Esophagus muscularis mucosa (tissue), 4 donors: Measurements from ENCODE around the gene VSTM5. TPM values are rescaled to one million over a fixed set of nuclear protein-coding genes. Genes with fewer than 3 reads are reported as not detected.

Experiments used
- DNase-seq: peaks from one replicate; pipeline ENCODE4 v3.0.0-alpha.2; 2017; ENCODE audit errors: extremely low spot score
- H3K27ac ChIP-seq, 4 donors: fragments of 200-600 bp; sonication (generic); replicated peaks in 1 of 4; 1 replicate in 3 of 4; 2 replicates in 1 of 4; pipeline ENCODE4 v1.5.1; 2016 to 2019; ENCODE audit warnings: mild to moderate bottlenecking in 1 of 4
- H3K27me3 ChIP-seq, 4 donors: fragments of 200-600 bp; sonication (generic); one replicate each; pipeline versions ENCODE4 v1.5.1 to v1.6.0; 2016 to 2019
- H3K36me3 ChIP-seq, 4 donors: fragments of 200-600 bp; sonication (generic); one replicate each; pipeline ENCODE4 v1.5.1; 2016 to 2019
- H3K4me1 ChIP-seq, 4 donors: fragments of 200-600 bp; sonication (generic); one replicate each; pipeline ENCODE4 v1.5.1; 2016 to 2019
- H3K4me3 ChIP-seq, 4 donors: fragments of 200-600 bp; sonication (generic); 1 replicate in 2 of 4; 2 replicates in 2 of 4; pipeline ENCODE4 v1.5.1; 2016 to 2019; ENCODE audit warnings: mild to moderate bottlenecking in 4 of 4, moderate library complexity in 1 of 4
- H3K9me3 ChIP-seq, 4 donors: fragments of 200-600 bp; sonication (generic); 1 replicate in 3 of 4; 2 replicates in 1 of 4; pipeline ENCODE4 v1.5.1; 2016 to 2019
- CTCF ChIP-seq, 3 experiments: fragments of 200-600 bp in 2 of 3; fragments of 450-650 bp in 1 of 3; sonication (generic) in 2 of 3; IDR thresholded peaks; one replicate each; pipeline ENCODE4 v1.5.1; 2017 to 2019; ENCODE audit warnings: antibody characterized with exemption in 3 of 3, mild to moderate bottlenecking in 2 of 3, moderate library complexity in 1 of 3
- EP300 ChIP-seq: sonication (generic); formaldehyde crosslinking; IDR thresholded peaks from one replicate; pipeline ENCODE4 v1.6.1; 2017; ENCODE audit warnings: antibody characterized with exemption
- POLR2A ChIP-seq: fragments of 450-650 bp; IDR thresholded peaks from one replicate; pipeline ENCODE4 v1.6.1; 2017; ENCODE audit warnings: antibody characterized with exemption, moderate library complexity, mild to moderate bottlenecking, low read depth
- POLR2AphosphoS5 ChIP-seq, 2 donors: sonication (generic); formaldehyde crosslinking; IDR thresholded peaks; one replicate each; pipeline ENCODE4 v1.6.1; 2017; ENCODE audit warnings: antibody characterized with exemption in 2 of 2
- whole genome bisulfite sequencing: methylation state at CpG from one replicate; pipeline ENCODE4 v1.1.5; 2018; 5-methylcytosine and 5-hydroxymethylcytosine counted together
- intact Hi-C: fragments of 100-400 bp; cut with DNase I; formaldehyde crosslinking; loops from one replicate; pipeline ENCODE4 v1.15.1; 2023
- total RNA-seq, 4 donors: library from RNA; depleted of rRNA; stranded (reverse); fragments of >200 nt; gene quantifications; one replicate each; pipeline versions ENCODE4 v1.1.0 to v1.2.1, GENCODE V29; 2016

The VSTM5 gene
- total RNA-seq, 4 donors from 2014 or later = 0.17 to 0.39 (median 0.17) TPM; not detected in 1

- Histone ChIP-seq H3K27me3 (no peaks in the 10 kb centered on the region), H3K27ac (no peak overlapping the region), H3K36me3 (peaks cover 46 to 61% (median 51%) of the 10 kb centered on the region in 4 donors), H3K9me3 (no peaks in the 10 kb centered on the region), H3K4me3 (no peak overlapping the region), H3K4me1 (peaks cover 0 to 11% (median 0%) of the 10 kb centered on the region in 4 donors)
- no peak for DNase-seq
- intact Hi-C loops = no loop called here
- 95% methylated on average over 6 of the region's 6 CpGs for WGBS
- TF ChIP-seq POLR2A (no peak), POLR2AphosphoS5 (IDR thresholded peaks at IDR 0.05) (no peak), CTCF (IDR thresholded peaks at IDR 0.05) (no peak)
Measured at GRCh38 chr11:93814966-93815633, 35.3 kb downstream of the VSTM5 start.

GRCh38 chr11:93813974-93814373, 36.4 kb downstream of the VSTM5 start:
- H3K36me3 ChIP-seq = peaks cover 55 to 72% (median 62%) of the 10 kb centered on the region in 4 donors
- 94% methylated on average over 5 of the region's 5 CpGs for WGBS
- intact Hi-C loops = no loop called here
- H3K4me1 ChIP-seq = peaks cover 0 to 11% (median 0%) of the 10 kb centered on the region in 4 donors
- H3K4me3 ChIP-seq = no peak overlapping the region
- no peak for TF ChIP-seq POLR2A
- TF ChIP-seq POLR2AphosphoS5 (IDR thresholded peaks at IDR 0.05) = no peak
- TF ChIP-seq CTCF (IDR thresholded peaks at IDR 0.05) = no peak
- TF ChIP-seq EP300 = no peak
- H3K27me3 ChIP-seq = no peaks in the 10 kb centered on the region
- no peak overlapping the region for H3K27ac ChIP-seq
- DNase-seq = no peak
- no peaks in the 10 kb centered on the region for H3K9me3 ChIP-seq

- no peak for DNase-seq
- Histone ChIP-seq H3K4me3 (no peak overlapping the region), H3K36me3 (peaks cover 41 to 97% (median 85%) of the 10 kb centered on the region in 4 donors), H3K27me3 (no peaks in the 10 kb centered on the region), H3K9me3 (no peaks in the 10 kb centered on the region), H3K4me1 (no peaks in the 10 kb centered on the region), H3K27ac (no peak overlapping the region)
- intact Hi-C loops = no loop called here
- TF ChIP-seq EP300 (no peak), CTCF (IDR thresholded peaks at IDR 0.05) (no peak), POLR2A (no peak), POLR2AphosphoS5 (IDR thresholded peaks at IDR 0.05) (no peak)
- WGBS = 98% methylated on average over 3 of the region's 3 CpGs
Measured at GRCh38 chr11:93807980-93808379, 42.4 kb downstream of the VSTM5 start.

- peaks cover 23 to 96% (median 79%) of the 10 kb centered on the region in 4 donors for H3K36me3 ChIP-seq
- TF ChIP-seq EP300 (no peak), POLR2A (no peak), CTCF (IDR thresholded peaks at IDR 0.05) (no peak), POLR2AphosphoS5 (IDR thresholded peaks at IDR 0.05) (no peak)
- WGBS = 93% methylated on average over 2 of the region's 2 CpGs
- no peaks in the 10 kb centered on the region for H3K9me3 ChIP-seq
- H3K27ac ChIP-seq = no peak overlapping the region
- no peaks in the 10 kb centered on the region for H3K4me1 ChIP-seq
- H3K4me3 ChIP-seq = no peak overlapping the region
- intact Hi-C loops = no loop called here
- no peaks in the 10 kb centered on the region for H3K27me3 ChIP-seq
- DNase-seq = no peak
Measured at GRCh38 chr11:93804879-93805278, 45.5 kb downstream of the VSTM5 start.

- Histone ChIP-seq H3K27ac (no peak overlapping the region), H3K27me3 (no peaks in the 10 kb centered on the region), H3K4me3 (no peak overlapping the region), H3K36me3 (peaks cover 43 to 97% (median 80%) of the 10 kb centered on the region in 4 donors), H3K4me1 (no peaks in the 10 kb centered on the region), H3K9me3 (no peaks in the 10 kb centered on the region)
- whole genome bisulfite sequencing = 69% methylated on average over 2 of the region's 2 CpGs
- DNase-seq = no peak
- intact Hi-C loops = no loop called here
- TF ChIP-seq POLR2AphosphoS5 (IDR thresholded peaks at IDR 0.05) (no peak), CTCF (IDR thresholded peaks at IDR 0.05) (no peak), POLR2A (no peak), EP300 (no peak)
Measured at GRCh38 chr11:93801366-93801765, 49.1 kb downstream of the VSTM5 start.
